HL-60 (cell line): ENCODE results near the gene FLVCR1.

ENCODE experiments used
- DNase-seq, 2 experiments: peaks; one replicate each; pipeline ENCODE4 v3.0.0-alpha.2; 2010 to 2020; ENCODE audit warnings: low read depth in 1 of 2, low spot score in 1 of 2
- H3K27ac ChIP-seq: fragments of 250-450 bp; sonication (Bioruptor Pico); replicated peaks from 2 replicates; pipeline ENCODE4 v1.5.1; 2020; ENCODE audit warnings: mild to moderate bottlenecking, moderate library complexity
- H3K27me3 ChIP-seq: fragments of 250-450 bp; sonication (Bioruptor Pico); 2 replicates; pipeline ENCODE4 v1.5.1; 2021; ENCODE audit warnings: mild to moderate bottlenecking, moderate library complexity; ENCODE audit not compliant: insufficient read depth, poor library complexity, severe bottlenecking
- H3K4me3 ChIP-seq: replicated peaks from 2 replicates; pipeline ENCODE4 v1.5.1; 2011; ENCODE audit warnings: mild to moderate bottlenecking, control low read depth, low read length; ENCODE audit not compliant: insufficient read depth
- CTCF ChIP-seq: IDR thresholded peaks from one replicate; pipeline ENCODE4 v1.5.1; 2011; ENCODE audit warnings: low read length, control low read depth, inconsistent platforms; ENCODE audit not compliant: insufficient read depth
- GABPA ChIP-seq: IDR thresholded peaks from 2 replicates; pipeline ENCODE4 v1.6.1; 2012; ENCODE audit warnings: low read depth
- POLR2AphosphoS5 ChIP-seq: IDR thresholded peaks from 2 replicates; pipeline ENCODE4 v1.6.1; 2012; ENCODE audit warnings: low read depth
- REST ChIP-seq: IDR thresholded peaks from 2 replicates; pipeline ENCODE4 v1.6.1; 2012; ENCODE audit warnings: low read depth; ENCODE audit not compliant: insufficient replicate concordance
- SPI1 ChIP-seq: IDR thresholded peaks from 2 replicates; pipeline ENCODE4 v1.6.1; 2012; ENCODE audit warnings: low read depth, mild to moderate bottlenecking, borderline replicate concordance

The FLVCR1 gene

GRCh38 chr1:212915245-212916091 is 57.4 kb downstream of the FLVCR1 start:
- no peak for DNase-seq
- H3K4me3 ChIP-seq = no peak overlapping the region
- H3K27ac ChIP-seq = no peak overlapping the region
- no peaks in the 10 kb centered on the region for H3K27me3 ChIP-seq
- peak; percentile 10 for TF ChIP-seq CTCF
- TF ChIP-seq REST = no peak
- no peak for TF ChIP-seq POLR2AphosphoS5

GRCh38 chr1:212916481-212917133 is 58.5 kb downstream of the FLVCR1 start:
- TF ChIP-seq SPI1 (no peak), POLR2AphosphoS5 (peak; percentile 33; the same call in 1 of the 2 replicates)
- Histone ChIP-seq H3K4me3 (no peak overlapping the region), H3K27ac (no peak overlapping the region), H3K27me3 (no peaks in the 10 kb centered on the region)
- peak in 1 of 2 experiments; percentile 41 for DNase-seq

GRCh38 chr1:212917134-212917485 is 59.0 kb downstream of the FLVCR1 start:
- TF ChIP-seq REST = no peak
- no peak for TF ChIP-seq SPI1
- TF ChIP-seq CTCF = no peak
- no peak for TF ChIP-seq GABPA
- no peak for TF ChIP-seq POLR2AphosphoS5
- H3K4me3 ChIP-seq = no peak overlapping the region
- DNase-seq = no peak
- H3K27ac ChIP-seq = no peak overlapping the region
- H3K27me3 ChIP-seq = no peaks in the 10 kb centered on the region

- Histone ChIP-seq H3K27ac (no peak overlapping the region), H3K4me3 (no peak overlapping the region)
- TF ChIP-seq SPI1 = no peak
- no peak for TF ChIP-seq POLR2AphosphoS5
- TF ChIP-seq CTCF = no peak
- no peak for TF ChIP-seq REST
- TF ChIP-seq GABPA = no peak
Observed at GRCh38 chr1:212917858-212918257, 59.8 kb downstream of the FLVCR1 start.

More at GRCh38 chr1:212917858-212918257, 59.8 kb downstream of the FLVCR1 start:
- no peaks in the 10 kb centered on the region for H3K27me3 ChIP-seq
- DNase-seq = no peak
